ENCODE data around the gene GAGE10.
A peak's percentile ranks its signal among the peaks of the same experiment; 100 is the strongest.
"Not testable (repeated sequence)": the region's sequence is repeated elsewhere in the genome, so short reads cannot be mapped to it uniquely, and the experiment has no call there.

The GAGE10 gene

GRCh38 chrX:49286581-49286980 is 16.9 kb upstream of the GAGE10 start:
- FAIRE-seq = no peak
- no peak for TF ChIP-seq CTCF (IDR thresholded peaks at IDR 0.05; ENCODE audit: insufficient read depth, missing control alignments)
- no peak for DNase-seq (ENCODE audit: insufficient read length, low spot score)

- DNase-seq (ENCODE audit: insufficient read length, low spot score) (no peak), FAIRE-seq (no peak)
- TF ChIP-seq CTCF (IDR thresholded peaks at IDR 0.05; ENCODE audit: insufficient read depth, missing control alignments) = no peak
These were observed 15.8 kb upstream of the GAGE10 start for GRCh38 chrX:49287665-49288064.

- no peak for TF ChIP-seq CTCF (IDR thresholded peaks at IDR 0.05; ENCODE audit: insufficient read depth, missing control alignments)
- DNase-seq (ENCODE audit: insufficient read length, low spot score) = no peak
- no peak for FAIRE-seq
These were observed 13.2 kb upstream of the GAGE10 start for GRCh38 chrX:49290215-49290614.

- FAIRE-seq (no peak), DNase-seq (ENCODE audit: insufficient read length, low spot score) (no peak)
- TF ChIP-seq CTCF (IDR thresholded peaks at IDR 0.05; ENCODE audit: insufficient read depth, missing control alignments) = peak; percentile 35
These were observed 11.7 kb upstream of the GAGE10 start for GRCh38 chrX:49291615-49292337.

- FAIRE-seq (no peak), DNase-seq (ENCODE audit: insufficient read length, low spot score) (no peak)
- TF ChIP-seq CTCF (IDR thresholded peaks at IDR 0.05; ENCODE audit: insufficient read depth, missing control alignments) = no peak
These were observed 10.8 kb upstream of the GAGE10 start for GRCh38 chrX:49292400-49293362.

GRCh38 chrX:49299293-49299692 is 4.2 kb upstream of the GAGE10 start:
- not testable (repeated sequence) for FAIRE-seq; DNase-seq (ENCODE audit: insufficient read length, low spot score)

- FAIRE-seq (no peak), DNase-seq (ENCODE audit: insufficient read length, low spot score) (no peak)
- no peak for TF ChIP-seq CTCF (IDR thresholded peaks at IDR 0.05; ENCODE audit: insufficient read depth, missing control alignments)
These were observed 2.7 kb upstream of the GAGE10 start for GRCh38 chrX:49300703-49301102.

- not testable (repeated sequence) for DNase-seq (ENCODE audit: insufficient read length, low spot score); FAIRE-seq
These were observed 4.3 kb downstream of the GAGE10 start for GRCh38 chrX:49307775-49308174.

Measured in D721Med (cell line).